Lower leg skin (tissue), 4 donors: Measurements from ENCODE around the gene SPOCK1. TPM values are rescaled to one million over a fixed set of nuclear protein-coding genes. Genes with fewer than 3 reads are reported as not detected.

ENCODE experiments used
- DNase-seq, 2 donors: peaks; one replicate each; pipeline ENCODE4 v3.0.0-alpha.2; 2019; ENCODE audit warnings: low spot score in 2 of 2
- H3K4me3 ChIP-seq: fragments of 200-600 bp; sonication (generic); 2 replicates; pipeline ENCODE4 v1.5.1; 2017; ENCODE audit warnings: mild to moderate bottlenecking, low read depth; ENCODE audit not compliant: poor library complexity, severe bottlenecking
- POLR2A ChIP-seq, 2 donors: fragments of 450-650 bp; IDR thresholded peaks; one replicate each; pipeline ENCODE4 v1.6.1; 2016 to 2017; ENCODE audit warnings: antibody characterized with exemption in 2 of 2, mild to moderate bottlenecking in 1 of 2, moderate library complexity in 1 of 2
- WGBS, 2 donors: methylation state at CpG; one replicate each; pipeline ENCODE4 v1.1.5; 2018; 5-methylcytosine and 5-hydroxymethylcytosine counted together
- intact Hi-C: fragments of 100-400 bp; cut with DNase I; formaldehyde crosslinking; loops from one replicate; pipeline ENCODE4 v1.15.0; 2023; ENCODE audit warnings: low total_unique reads
- total RNA-seq, 4 donors: library from RNA; depleted of rRNA; stranded (reverse); fragments of >200 nt; gene quantifications; one replicate each; pipeline ENCODE4 v1.1.0, GENCODE V29; 2016
- TF ChIP-seq, protein P1 (sequence below), 3 donors: fragments of 450-650 bp; IDR thresholded peaks; one replicate each; pipeline ENCODE4 v1.5.1; 2016; ENCODE audit warnings: antibody characterized with exemption in 3 of 3, mild to moderate bottlenecking in 3 of 3, moderate library complexity in 2 of 3

The SPOCK1 gene
- total RNA-seq, 4 donors from 2014 or later, result 7.9 to 21.5 (median 11.7) TPM

DNA sequence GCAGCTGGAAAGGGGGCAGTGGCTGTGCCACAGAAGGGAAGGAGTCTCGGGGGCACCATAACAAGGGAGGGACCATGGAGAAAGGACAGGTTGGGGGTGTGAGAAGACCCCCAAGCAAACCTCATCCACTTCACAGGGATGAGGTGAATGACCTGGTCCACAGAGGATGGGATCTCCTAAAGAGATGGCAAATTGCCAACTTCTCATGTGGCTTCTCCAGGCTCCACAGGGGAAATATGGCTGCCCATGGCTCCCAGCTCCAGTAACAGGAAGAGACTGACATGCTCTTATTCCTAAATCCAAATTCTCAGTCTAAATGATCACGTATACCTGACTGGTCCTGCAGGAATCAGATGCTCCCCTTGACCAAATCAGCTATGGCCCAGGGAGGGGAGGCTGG lies 340.4 kb downstream of the SPOCK1 start:
- TF ChIP-seq POLR2A (IDR thresholded peaks at IDR 0.05), result no peak
- TF ChIP-seq, protein P1, sequence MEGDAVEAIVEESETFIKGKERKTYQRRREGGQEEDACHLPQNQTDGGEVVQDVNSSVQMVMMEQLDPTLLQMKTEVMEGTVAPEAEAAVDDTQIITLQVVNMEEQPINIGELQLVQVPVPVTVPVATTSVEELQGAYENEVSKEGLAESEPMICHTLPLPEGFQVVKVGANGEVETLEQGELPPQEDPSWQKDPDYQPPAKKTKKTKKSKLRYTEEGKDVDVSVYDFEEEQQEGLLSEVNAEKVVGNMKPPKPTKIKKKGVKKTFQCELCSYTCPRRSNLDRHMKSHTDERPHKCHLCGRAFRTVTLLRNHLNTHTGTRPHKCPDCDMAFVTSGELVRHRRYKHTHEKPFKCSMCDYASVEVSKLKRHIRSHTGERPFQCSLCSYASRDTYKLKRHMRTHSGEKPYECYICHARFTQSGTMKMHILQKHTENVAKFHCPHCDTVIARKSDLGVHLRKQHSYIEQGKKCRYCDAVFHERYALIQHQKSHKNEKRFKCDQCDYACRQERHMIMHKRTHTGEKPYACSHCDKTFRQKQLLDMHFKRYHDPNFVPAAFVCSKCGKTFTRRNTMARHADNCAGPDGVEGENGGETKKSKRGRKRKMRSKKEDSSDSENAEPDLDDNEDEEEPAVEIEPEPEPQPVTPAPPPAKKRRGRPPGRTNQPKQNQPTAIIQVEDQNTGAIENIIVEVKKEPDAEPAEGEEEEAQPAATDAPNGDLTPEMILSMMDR (IDR thresholded peaks at IDR 0.05), result no peak
- DNase-seq, result no peak
- 92 to 95% methylated on average over 2 of the region's 2 CpGs for WGBS, 2 donors
- H3K4me3 ChIP-seq, result no peak overlapping the region
- intact Hi-C loops, result no loop called here

- intact Hi-C loops, result no loop called here
- TF ChIP-seq, protein P1 (IDR thresholded peaks at IDR 0.05), result no peak
- no peak for TF ChIP-seq POLR2A (IDR thresholded peaks at IDR 0.05)
- no peak overlapping the region for H3K4me3 ChIP-seq
- 82 to 83% methylated on average over 4 of the region's 4 CpGs for WGBS, 2 donors
- DNase-seq, result no peak
Measured at GRCh38 chr5:137156180-137156579, 342.9 kb downstream of the SPOCK1 start.

DNA sequence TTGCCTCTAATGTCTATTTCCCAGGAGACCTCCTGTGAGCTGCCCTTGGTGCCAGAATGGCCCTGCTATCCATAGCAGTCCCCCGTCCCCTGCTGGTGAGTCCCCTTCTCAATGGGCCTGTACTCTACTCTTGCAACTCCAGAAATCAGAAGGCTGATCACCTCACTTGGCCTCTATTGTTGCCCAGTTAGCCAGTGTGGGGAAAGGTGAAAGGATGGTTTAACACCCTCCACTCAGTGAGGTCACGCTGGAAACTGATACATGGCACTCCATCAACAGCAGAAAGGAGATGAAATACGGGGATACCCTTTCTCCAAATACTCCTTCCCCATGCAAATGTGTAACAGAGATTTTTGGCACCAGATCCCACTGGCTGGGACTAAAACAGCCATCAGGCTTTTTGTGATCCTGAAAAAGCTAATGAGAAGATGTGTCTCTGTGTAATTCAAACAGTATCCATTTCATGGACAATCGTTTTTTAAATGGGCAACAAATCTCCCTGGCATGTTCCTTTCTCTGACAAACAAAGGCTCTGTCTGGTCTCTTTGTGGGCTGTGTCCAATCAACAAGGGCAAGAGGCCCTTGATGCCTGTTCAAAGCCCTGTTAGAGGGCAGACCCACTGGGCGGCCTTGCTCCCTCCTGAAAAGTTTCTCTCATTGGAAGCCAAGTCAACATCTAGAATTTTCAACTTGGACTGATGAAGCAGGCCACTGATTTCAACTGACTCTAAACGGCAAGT lies 343.7 kb downstream of the SPOCK1 start:
- intact Hi-C loops, result no loop called here
- WGBS, 2 donors, result 77 to 82% methylated on average over 6 of the region's 6 CpGs
- H3K4me3 ChIP-seq, result no peak overlapping the region
- no peak for DNase-seq
- no peak for TF ChIP-seq POLR2A (IDR thresholded peaks at IDR 0.05)
- TF ChIP-seq, protein P1 (IDR thresholded peaks at IDR 0.05), result no peak

DNA sequence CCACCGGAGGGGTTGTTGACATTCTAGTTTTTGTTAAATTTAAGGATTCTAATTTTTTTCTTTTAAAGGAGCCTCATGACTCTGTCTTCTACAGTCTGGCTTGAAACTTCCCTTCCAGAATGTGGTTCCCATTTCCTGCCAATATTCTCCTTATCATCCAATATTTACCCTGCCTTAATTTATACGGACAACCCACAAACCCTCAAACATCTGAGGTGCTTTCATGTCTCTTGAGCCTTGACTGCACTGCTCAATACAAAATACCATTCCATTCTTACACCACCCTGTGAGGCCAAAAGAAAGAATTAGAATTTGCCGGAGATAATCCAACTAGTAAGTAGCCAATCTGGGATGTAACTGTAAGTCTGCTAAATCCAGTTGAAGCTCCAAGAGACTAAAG lies 346.5 kb downstream of the SPOCK1 start:
- TF ChIP-seq, protein P1 (IDR thresholded peaks at IDR 0.05), result no peak
- TF ChIP-seq POLR2A (IDR thresholded peaks at IDR 0.05), result no peak
- intact Hi-C loops, result no loop called here
- 81 to 87% methylated on average over 3 of the region's 3 CpGs for WGBS, 2 donors
- no peak overlapping the region for H3K4me3 ChIP-seq
- DNase-seq, result no peak

DNA sequence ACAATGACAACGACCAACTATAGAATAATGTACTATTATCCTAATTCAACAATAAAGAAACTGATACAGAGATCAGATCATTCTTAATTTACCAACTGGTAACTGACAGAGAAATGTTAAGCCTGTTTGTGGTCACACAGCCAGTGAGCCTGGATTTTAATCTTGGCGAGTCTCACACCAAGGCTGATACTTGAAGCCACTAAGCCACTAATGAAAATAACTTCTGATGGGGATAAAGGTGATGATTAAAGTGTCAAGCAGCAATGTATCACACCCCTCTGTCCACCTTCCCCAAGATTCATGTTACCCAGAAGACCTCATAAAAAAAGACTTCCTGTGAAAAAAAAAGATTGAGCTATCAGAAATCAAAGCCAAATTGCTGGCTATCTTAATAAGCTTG lies 350.5 kb downstream of the SPOCK1 start:
- intact Hi-C loops, result no loop called here
- DNase-seq, result no peak
- WGBS, 2 donors, result 70 to 84% methylated on average over 2 of the region's 2 CpGs
- H3K4me3 ChIP-seq, result no peak overlapping the region
- TF ChIP-seq, protein P1 (IDR thresholded peaks at IDR 0.05), result no peak
- no peak for TF ChIP-seq POLR2A (IDR thresholded peaks at IDR 0.05)

DNA sequence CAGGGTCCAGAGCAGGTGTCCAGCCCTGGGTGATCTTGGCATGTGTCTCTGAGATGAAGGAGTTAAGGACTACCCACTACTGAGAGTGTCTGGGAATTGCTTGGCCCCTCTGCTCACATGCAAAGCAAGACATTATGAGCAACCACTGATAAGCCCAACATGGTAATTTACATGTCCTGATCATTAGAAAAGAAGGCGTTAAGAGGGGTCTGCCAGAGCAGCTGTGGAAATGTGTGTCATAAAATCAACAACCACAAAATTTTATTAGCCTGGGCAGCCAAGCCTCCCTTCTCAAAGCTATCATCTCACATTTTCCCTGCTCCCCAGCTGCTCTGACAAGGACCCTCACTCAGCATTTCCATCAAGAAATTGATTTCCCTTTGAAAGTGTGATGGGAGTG lies 351.0 kb downstream of the SPOCK1 start:
- DNase-seq, result no peak
- TF ChIP-seq POLR2A (IDR thresholded peaks at IDR 0.05), result no peak
- TF ChIP-seq, protein P1 (IDR thresholded peaks at IDR 0.05), result no peak
- intact Hi-C loops, result no loop called here
- 88 to 93% methylated on average over 1 of the region's 1 CpG for WGBS, 2 donors
- no peak overlapping the region for H3K4me3 ChIP-seq
